GM18517 (cell line): ENCODE data around the gene DDX17.

ENCODE experiments used
- ATAC-seq: cut with Tn5 transposase; IDR thresholded peaks from one replicate; pipeline ENCODE4 v1.9.1; 2021; ENCODE audit warnings: mild to moderate bottlenecking, moderate library complexity; ENCODE audit not compliant: unreplicated experiment

Gene DDX17

DNA sequence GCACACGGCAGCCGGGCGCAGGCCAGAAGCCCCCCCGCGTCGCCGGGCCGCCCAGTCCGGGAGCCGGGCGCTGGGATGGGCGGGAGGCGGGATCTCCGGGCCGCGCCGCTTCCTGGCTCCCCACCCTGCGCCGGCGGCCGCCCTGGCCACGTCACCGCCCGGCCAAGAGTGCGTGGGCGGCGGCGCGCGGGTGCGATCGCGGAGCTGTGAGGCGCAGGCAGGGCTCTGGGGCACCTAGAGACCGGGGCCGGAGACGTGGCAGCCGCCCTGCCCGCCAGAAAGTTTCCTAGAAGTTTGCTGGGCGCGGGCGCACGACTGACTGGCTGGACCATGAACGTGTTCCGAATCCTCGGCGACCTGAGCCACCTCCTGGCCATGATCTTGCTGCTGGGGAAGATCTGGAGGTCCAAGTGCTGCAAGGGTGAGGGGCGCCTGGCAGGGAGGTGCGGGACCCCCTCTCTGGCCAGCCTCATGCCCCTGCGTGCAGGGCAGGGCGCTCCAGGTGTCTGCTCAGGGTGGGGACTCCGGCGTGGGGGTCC is 38.1 kb downstream of the DDX17 start, which contains the start of gene KDELR3:
TSS of gene KDELR3 (plus strand) at position 193 of the 539 bp plus-strand sequence. CDS start at position 331, 138 bp downstream.
- no peak for ATAC-seq

DNA sequence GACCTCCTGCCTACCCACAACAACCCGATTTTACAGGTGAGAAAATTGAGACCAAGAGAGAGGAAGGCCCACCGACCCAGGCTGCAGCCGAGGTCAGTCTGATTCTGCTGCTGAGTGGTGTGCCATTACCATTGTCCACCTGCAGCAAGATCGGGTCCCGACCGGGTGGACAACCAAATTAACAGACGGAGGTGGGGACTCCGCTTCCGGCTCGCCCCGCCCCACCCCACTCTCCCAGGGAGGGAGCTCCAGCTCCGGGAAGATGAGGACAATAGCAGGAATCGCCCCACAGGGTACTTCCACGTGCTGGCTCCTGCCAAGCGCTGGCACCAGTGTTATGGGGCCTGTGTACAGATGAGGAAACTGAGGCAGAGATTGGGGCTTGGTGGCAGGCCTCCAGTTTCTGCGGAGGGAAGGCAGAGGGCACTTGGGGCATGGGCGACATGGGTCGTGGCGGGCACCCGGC is 38.6 kb downstream of the DDX17 start:
- ATAC-seq: no peak

DNA sequence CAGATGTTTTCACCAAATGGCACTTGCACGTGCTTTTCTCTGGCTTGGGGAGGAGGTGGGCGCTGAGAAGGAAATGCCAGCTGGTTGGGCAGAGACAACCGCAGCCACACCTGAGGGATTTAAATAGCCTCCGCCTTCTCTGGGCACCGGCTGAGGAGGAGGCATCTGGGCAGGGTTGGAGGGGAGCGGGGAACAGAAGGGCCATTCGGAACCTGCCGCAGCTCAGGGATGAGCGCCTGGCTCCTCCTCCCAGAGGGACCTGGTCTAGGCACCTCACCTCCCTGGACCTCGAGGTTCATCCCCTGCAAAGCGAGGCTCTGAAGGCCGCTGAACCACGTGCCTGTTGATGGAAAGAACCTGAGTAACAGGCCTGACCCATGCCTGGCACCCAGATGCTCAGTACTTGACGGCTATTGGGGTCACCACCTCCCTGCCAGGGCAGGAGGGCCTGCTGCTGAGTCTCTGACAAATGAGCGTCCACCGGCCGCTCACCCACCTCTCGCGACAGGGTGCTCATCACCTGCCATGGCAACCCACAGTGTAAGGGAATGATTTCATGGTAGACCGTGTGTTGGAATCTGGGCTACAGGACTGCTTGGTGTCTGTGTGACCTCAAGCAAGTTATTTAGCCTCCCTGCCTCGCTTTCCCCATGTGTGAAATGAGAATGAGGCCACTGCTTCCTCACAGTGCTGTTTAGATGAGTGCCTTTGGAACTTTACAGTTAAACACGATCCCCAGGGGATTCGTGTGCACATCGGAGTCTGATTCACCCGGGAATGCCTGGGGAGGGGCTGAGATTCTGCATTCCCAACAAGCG is 40.2 kb downstream of the DDX17 start:
- no peak for ATAC-seq

DNA sequence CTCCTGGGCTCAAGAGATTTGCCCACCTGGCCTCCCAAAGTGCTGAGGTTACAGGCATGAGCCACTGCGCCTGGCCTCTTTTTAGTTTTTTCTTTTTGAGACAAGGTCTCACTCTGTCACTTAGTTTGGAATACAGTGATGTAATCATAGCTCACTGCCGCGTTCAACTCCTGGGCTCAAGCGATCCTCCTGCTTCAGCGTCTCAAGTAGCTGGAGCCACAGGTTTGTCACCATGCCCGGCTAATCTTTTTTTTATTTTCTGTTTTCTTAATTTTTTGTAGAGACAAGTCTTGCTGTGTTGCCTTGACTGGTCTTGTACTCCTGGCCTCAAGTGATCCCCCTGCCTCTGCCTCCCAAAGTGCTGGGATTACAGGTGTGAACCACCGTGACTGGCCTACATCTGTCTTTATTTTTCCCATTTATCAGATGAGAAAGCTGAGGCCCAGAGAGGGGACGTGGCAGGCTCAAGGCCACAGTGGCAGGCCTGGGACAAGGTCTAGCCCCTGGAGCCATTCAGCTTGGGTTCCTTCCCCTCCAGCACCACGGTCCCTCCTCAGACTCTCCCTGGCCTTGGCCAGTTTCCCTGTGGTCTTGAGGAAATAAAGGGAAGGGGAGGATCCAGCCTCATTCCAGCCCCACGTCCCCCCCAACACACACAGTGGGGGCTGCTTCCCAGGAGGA is 41.0 kb downstream of the DDX17 start:
- no peak for ATAC-seq

DNA sequence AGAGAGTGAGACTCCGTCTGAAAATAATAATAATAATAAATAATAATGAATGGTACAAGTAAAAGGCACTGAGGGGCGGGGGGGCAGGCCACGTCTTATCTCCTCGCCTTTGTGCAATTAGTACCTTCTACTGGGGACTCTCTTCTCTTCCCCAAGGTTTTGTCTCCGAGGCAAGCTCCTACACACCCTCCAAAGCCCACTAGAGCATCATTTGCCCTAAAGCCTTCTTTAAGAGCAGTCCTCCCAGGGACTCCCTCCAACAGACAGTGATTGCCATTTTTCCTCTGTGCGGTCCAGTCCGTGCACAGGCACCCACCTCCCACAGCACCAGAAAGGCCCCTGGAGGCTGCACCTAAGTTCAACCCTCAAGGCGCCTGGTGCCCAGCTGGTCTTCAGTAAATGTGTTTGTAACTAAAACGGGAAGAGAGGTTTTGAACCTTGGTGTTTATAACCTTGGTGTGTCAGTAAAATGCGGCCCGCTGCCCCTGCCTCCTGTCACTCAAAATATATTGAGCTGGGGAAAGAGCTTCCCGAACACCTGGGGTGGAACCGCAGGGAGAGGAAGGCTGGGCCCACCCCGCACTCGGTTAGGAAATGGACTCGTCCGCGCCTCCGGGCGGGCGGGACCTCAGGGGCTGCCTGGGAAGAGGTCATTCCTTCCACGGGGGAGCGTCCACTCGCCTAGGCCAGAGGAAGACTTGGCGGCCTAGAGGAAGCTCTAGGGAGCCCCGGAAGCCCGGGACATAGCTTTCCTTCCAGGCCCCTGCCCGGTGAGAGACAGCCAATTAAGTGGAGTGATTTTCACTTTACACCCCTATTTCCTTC is 42.9 kb downstream of the DDX17 start:
- ATAC-seq: no peak

DNA sequence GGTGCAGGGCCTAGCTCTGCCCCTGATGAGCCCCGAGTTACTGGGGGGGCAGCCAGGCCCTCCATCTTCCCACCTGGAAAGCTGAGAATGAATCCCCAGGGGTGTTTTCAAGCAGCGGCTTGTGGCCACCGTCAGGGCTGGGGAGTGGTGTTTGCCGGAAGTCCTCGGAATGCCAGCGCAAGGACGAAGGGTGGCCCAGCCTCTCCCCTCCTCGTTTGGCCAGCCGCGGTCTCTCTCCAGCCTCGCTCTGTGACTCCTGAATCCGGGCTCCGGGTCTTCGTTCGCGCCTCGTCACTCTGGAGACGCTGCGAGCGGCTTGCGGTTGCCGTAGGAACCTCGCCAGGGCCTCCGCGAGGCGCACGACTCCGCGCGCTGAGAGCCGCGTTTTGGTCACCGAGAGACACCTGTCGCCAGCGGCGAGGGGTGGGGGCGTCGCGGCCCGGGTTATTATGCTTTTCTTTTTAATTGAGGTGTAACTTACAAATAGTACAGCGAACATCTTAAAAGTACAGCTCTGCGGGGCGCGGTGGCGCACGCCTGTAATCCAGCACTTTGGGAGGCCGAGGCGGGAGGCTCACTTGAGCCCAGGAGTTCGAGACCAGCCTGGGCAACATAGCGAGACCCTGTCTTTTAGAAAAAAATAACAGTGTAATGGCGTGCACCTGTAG is 44.6 kb downstream of the DDX17 start:
- ATAC-seq: no peak

DNA sequence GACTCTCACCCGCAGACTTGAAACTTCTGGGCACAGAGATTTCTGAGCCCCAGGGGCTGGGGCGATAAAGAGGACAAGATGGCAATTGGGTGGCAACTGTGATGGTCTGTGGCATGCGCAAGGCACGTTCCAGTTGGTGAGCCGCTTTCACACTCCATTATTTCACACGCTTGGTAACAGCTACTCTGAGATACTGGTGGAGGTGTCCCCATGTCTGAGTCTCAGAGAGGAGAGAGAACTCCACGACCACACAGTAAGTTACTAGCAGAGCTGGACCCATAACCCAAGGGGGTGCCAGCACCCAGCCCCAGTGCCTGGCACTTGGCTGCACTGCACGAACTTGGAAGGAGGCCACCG is 45.1 kb downstream of the DDX17 start:
- ATAC-seq: no peak

DNA sequence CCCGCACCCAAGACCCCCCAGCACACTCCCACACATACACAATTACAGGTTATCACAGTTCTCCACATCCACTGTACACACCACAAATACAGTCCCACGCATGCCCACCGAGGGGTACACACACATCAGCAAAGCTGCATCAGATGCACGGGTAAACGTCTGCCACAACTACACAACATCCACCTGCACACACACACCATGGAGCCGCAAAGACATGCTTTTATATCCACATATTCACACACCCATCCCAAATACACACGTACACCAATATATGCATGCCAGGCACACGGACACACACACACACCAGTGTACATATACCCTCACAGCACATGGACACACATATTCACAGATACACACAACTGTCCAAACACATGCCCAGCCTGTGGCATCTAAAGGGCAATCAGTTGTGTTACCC is 45.7 kb downstream of the DDX17 start:
- ATAC-seq: no peak

DNA sequence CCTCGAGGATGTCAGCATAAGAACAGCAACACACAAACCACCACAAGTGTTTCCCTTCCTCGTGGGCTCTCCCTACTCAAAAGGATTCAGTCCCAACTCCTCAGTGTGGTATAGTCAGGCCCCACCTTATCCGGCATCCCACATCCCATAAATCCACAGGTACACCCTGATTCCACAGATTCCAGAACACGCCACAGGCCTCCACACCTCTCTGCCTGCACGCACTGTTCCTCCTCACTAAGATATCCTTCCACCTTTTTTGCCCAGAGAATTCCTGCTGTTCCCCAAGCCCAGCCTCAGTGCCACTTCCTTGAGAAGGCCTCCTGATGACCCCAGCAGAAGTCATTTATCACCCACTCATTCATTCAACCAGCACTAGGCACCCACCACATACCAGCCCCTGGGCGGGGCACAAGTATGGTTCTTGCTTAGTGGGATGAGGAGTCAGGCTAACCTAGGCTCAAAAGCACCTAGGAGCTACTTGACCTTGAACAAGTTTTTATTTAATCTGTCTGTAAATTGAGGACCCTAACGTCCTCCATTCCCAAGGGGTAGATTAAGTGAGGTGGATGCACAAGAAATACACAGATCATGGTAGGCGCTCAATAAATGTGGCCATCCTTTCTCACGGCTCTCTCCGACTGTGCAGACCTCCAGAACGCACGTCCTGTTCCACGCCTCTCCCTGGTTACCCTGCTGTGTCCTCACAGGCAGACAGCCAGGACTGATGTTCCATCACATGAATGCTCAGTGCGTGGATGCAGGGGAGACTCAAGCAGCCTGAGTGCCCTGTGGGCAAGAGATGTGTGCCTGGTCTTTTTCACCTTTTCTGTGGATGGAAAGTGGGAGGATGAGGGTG is 49.0 kb downstream of the DDX17 start:
- no peak for ATAC-seq

DNA sequence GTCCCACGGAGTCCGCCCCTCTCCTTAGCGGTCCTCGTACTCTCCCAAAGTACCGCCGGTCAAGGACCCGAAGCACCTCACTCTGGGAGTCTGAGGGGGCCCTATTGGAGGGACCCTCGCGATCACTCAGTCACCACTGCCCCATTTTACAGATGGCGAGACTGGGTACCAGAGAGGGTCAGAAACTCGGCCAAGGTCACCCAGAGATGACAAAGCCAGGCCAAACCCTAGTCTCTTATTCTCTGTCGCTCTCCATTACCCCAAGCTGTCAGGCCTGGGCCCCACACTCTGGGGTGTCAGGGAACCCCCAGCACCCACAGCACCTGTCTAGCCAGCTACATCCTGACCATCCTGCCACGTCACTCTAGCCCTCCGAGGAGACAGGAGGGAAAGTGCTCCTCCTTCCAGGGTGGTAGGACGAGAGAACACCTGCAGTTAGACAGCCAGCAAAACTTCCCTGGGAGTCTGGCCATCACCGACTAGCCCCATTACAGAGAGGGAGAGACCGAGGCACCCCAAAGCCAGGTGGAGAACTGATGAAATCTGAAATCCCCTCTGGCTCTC is 49.8 kb downstream of the DDX17 start:
- no peak for ATAC-seq

DNA sequence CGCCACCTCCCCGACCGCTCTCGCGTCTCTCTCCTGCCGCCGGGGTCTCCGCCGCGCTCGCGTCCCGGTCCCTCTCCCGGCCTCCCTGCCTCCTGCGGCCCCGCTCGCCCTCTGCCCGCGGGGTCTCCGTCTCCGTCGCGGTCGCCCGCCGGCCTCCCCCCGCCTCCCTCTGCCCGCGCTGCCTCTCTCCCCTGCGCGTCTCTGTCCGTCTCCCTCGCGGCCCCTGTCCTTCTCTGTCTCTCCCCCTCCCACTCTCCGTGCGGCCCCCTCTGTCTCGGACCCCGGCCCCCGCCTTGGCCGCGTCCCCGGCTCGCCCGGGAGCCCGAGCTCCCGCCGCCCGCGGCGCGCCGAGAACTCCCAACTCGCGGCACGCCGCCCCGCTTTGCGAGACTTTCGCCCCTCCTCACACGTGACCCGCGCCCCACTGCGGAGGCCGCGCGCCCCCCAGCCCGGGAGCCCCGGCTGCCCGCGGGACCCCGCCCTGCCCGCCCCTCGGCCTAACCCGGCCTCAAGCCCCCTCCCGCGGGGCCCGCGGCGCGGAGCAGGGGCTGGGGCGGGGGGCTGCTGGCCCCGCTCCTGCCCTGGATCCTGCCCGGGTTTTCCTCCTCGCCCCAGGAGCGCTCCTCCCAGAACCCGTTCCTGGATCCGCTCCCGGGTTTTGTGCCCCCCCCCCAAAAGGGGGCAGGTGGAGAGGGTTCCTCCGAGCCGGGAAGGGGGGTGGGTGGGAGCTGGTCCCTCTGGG is 50.4 kb downstream of the DDX17 start:
- ATAC-seq: no peak

DNA sequence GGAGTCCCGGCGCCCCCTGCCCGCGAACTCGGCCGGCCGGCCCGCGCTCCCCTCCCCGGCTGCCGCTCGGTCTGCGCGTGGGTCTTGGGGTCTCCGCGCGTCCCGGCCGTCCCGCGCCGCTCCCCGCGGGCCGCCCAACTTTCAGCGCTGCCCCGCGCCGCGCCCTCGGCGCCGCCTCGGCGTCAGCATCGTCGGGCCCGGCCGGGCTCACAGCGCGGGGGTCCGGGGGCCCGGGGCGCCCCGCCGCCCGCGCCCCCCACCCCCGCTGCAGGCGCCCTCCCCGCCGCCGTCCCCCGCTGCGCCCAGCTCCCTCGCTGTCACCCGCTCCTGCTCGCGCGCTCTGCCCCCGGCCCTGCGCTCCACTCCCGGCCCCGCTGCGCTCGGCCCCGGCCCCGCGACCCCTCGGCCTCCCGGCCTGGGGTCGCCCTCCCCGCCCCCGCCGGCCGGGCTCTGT is 51.0 kb downstream of the DDX17 start, which contains the start of gene KCNJ4:
TSS of gene KCNJ4 (minus strand) at position 124 of the 454 bp plus-strand sequence. CDS start 27,067 bp downstream, outside the sequence.
- no peak for ATAC-seq

DNA sequence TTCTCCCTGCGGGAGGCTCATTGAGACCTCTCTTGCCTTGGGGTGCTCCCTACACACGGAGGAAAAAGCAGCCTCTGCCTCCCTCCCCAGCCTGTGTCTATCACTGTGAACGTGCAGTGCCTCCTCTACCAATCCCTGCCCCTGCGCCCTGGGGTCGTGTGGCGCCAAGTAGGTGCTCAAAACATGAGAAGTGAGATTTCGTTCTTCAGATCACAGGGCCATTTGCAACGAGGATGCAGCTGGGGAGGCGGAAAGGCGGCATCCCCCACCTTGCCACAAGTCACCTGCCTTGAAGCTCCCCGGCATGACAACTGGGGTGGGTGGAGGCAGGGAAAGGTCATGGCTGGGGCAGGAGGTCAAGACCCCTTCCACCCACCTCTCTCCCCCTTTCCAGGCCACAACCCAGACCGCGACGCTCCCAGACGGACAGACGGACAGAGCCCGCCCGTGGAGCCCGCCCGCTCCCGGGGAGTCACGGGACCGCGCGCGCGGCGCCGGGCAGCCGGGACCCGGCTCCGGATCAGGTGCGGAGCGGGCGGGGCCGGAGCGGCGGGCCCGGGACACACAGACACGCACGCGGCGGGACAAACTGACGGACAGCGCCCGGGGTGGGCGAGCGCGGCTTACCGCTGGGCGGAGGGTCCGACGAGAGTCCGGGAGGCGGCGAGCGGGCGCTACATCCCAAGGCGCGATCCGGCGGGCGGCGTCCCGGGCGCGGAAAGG is 51.6 kb downstream of the DDX17 start:
- no peak for ATAC-seq

DNA sequence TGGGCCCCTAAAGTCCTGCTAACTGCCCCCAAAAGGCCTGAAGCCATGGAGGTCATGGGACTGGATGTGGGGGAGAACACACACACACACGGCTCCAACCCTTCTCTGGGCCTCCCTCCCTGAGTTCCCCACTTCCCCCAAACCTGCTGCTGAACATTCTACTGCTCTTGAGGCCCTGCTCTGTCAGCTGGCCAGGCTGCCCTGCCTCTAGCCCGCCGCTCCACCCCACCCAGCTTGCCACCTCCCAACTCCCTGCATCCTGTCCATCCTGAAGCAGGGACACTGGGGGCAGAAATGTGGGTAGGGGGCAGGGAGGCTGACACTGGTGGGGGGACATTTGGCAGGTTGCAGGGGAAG is 52.1 kb downstream of the DDX17 start:
- no peak for ATAC-seq

DNA sequence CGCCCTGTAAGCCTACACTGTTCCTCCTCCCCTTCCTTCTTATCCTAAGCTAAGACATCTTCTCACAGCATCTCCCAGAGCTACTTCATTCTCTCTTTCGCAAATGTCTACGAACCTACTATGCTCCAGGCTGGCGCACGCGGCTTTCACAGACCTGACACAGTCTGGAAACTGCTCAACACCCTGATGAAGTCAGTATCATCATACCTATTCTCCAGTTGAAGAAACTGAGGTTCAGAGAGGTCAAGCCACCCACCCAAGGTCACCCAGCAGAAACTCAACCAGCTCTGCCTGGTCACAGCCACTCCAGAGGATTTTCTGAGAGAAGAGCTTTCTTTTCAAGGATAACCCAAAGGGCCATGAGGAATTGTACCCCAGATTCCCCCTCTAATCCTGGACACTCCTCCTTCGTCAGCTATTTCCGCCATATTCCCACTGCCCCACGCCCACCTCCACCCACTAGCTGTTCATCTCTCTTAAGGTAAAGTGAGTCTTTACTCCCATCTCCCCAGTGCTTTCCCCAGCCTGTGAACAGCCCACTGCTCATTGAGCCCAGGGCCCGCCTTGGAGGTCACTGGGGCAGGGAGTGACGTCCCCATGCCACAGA is 52.9 kb downstream of the DDX17 start:
- ATAC-seq: no peak

DNA sequence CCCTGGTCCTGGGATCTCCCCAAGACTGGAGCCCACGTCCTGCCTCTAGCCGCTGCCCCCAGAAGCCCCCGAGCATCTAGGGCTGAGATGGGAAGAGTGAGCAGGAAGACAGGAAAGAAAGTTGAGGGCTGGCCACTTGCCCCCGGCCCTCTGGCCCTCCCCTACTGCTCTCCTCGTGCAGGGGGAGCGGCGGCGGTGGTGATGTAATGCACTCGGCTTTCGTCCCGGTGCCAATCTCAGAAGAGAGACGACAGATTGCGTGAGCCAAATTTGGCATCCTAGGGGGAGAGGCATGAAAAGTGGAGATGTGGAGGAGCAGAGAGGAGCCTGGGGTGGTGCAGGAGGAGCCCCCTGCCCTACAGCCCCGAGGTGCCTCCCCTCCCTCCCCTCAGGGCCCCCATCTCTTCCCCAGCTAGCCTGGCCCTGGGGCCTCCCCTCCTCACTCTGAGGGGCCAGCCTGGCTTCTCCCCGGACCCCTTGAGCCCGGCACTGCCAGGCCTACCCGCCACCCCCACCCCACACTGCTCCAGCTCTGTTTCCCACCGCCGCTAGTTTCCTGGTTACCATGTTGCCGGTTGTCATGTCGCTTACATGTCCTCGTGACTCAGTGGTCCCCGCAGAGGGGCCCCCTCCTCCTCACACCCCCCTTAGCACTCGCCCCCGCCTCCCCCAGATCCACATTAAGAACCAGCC is 53.6 kb downstream of the DDX17 start:
- no peak for ATAC-seq

DNA sequence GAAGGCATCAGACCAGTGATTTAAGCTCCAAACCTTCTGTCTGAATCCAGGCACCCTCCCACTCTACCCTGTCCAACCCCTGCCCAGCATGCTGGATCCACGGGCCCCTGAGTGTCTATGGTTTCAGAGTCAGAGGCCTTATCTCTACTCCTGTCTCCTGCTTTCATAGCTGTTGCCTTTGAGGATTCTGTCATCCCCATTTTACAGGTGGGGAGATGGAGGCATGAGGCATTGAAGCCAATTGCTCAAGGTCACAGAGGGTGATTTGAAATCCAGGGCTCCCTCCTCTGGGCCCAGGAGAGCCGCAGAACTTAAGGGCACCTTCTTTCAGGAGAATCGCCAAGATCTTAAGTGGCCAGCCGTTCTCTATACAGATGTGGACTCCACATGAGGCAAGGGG is 54.2 kb downstream of the DDX17 start:
- no peak for ATAC-seq
